ENCODE results near the gene NDRG4. TPM values are rescaled to one million over a fixed set of nuclear protein-coding genes. Genes with fewer than 3 reads are reported as not detected.

NDRG4 gene
- total and polyA plus RNA-seq, 2 experiments from 2014 or later, result 8.6 to 8.7 TPM

GRCh38 chr16:58511933-58512815 lies 12.2 kb downstream of the NDRG4 start:
- H3K36me3 ChIP-seq (replicated peaks; ENCODE audit: insufficient read depth, low read depth), result no peaks in the 10 kb centered on the region
- no peak overlapping the region for H3K27ac ChIP-seq
- no peaks in the 10 kb centered on the region for H3K9me3 ChIP-seq (ENCODE audit: low read depth)
- peaks cover 21% of the 10 kb centered on the region for H3K4me1 ChIP-seq (ENCODE audit: insufficient read depth)
- H2AFZ ChIP-seq, result no peak overlapping the region
- no peak overlapping the region for H3K4me3 ChIP-seq
- no peak overlapping the region for H3K4me2 ChIP-seq
- WGBS (ENCODE audit: low lambda C conversion rate, missing lambda C conversion rate), result 70% methylated on average over 17 of the region's 17 CpGs
- H3K27me3 ChIP-seq, result no peaks in the 10 kb centered on the region
- no peaks in the 10 kb centered on the region for H3K9me2 ChIP-seq (replicated peaks; ENCODE audit: insufficient read depth)
- peaks cover 7% of the 10 kb centered on the region for H4K20me1 ChIP-seq (ENCODE audit: insufficient read depth, poor library complexity, severe bottlenecking)
- peaks cover 2% of the 10 kb centered on the region for H3K79me2 ChIP-seq
- peak; percentile 80 for DNase-seq (ENCODE audit: low spot score)
- TF ChIP-seq CTCF (IDR thresholded peaks at IDR 0.05; ENCODE audit: poor library complexity) (peak; percentile 66), EZH2 (IDR thresholded peaks at IDR 0.05; ENCODE audit: borderline replicate concordance) (no peak)

DNA sequence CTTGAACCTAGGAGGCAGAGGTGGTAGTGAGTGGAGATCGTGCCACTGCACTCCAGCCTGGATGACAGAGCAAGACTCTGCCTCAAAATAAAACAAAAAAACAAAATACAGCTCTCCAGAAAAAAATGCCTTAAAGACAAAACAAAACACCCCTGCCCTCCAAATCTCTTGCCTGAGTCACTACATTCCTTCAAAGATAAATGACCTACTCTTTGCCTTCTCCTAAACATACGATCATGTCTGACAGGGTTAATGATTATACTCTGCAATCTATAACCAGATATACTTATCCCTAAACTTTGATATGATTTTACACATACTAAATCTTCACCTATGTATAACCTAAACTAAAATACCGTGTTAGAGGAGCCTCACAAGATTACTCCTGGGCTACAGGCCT lies 13.9 kb downstream of the NDRG4 start:
- peaks cover 7% of the 10 kb centered on the region for H4K20me1 ChIP-seq (ENCODE audit: insufficient read depth, poor library complexity, severe bottlenecking)
- DNase-seq (ENCODE audit: low spot score), result no peak
- H3K4me2 ChIP-seq, result peak overlapping the region; percentile 93
- H2AFZ ChIP-seq, result no peak overlapping the region
- H3K4me3 ChIP-seq, result no peak overlapping the region
- WGBS (ENCODE audit: low lambda C conversion rate, missing lambda C conversion rate), result 70% methylated on average over 3 of the region's 3 CpGs
- H3K4me1 ChIP-seq (ENCODE audit: insufficient read depth), result peaks cover 21% of the 10 kb centered on the region
- TF ChIP-seq EZH2phosphoT487 (IDR thresholded peaks at IDR 0.05; ENCODE audit: low read depth, severe bottlenecking, unreplicated experiment) (no peak), CTCF (IDR thresholded peaks at IDR 0.05; ENCODE audit: poor library complexity) (no peak), EZH2 (IDR thresholded peaks at IDR 0.05; ENCODE audit: borderline replicate concordance) (no peak)
- no peak overlapping the region for H3K27ac ChIP-seq
- peaks cover 2% of the 10 kb centered on the region for H3K79me2 ChIP-seq
- no peaks in the 10 kb centered on the region for H3K27me3 ChIP-seq
- no peaks in the 10 kb centered on the region for H3K36me3 ChIP-seq (replicated peaks; ENCODE audit: insufficient read depth, low read depth)
- H3K9me2 ChIP-seq (replicated peaks; ENCODE audit: insufficient read depth), result no peaks in the 10 kb centered on the region
- no peaks in the 10 kb centered on the region for H3K9me3 ChIP-seq (ENCODE audit: low read depth)

- no peaks in the 10 kb centered on the region for H3K27me3 ChIP-seq
- peaks cover 21% of the 10 kb centered on the region for H3K4me1 ChIP-seq (ENCODE audit: insufficient read depth)
- peak within 1 kb of the TSS; percentile 70 for H2AFZ ChIP-seq
- no peaks in the 10 kb centered on the region for H3K36me3 ChIP-seq (replicated peaks; ENCODE audit: insufficient read depth, low read depth)
- H4K20me1 ChIP-seq (ENCODE audit: insufficient read depth, poor library complexity, severe bottlenecking), result peaks cover 7% of the 10 kb centered on the region
- TF ChIP-seq EZH2 (IDR thresholded peaks at IDR 0.05; ENCODE audit: borderline replicate concordance) (no peak), CTCF (IDR thresholded peaks at IDR 0.05; ENCODE audit: poor library complexity) (no peak), EZH2phosphoT487 (IDR thresholded peaks at IDR 0.05; ENCODE audit: low read depth, severe bottlenecking, unreplicated experiment) (no peak)
- WGBS (ENCODE audit: low lambda C conversion rate, missing lambda C conversion rate), result 2% methylated on average over 77 of the region's 80 CpGs
- peaks cover 5% of the 10 kb centered on the region for H3K79me2 ChIP-seq
- H3K4me2 ChIP-seq, result peak within 1 kb of the TSS; percentile 93
- H3K27ac ChIP-seq, result peak within 1 kb of the TSS; percentile 81
- no peaks in the 10 kb centered on the region for H3K9me2 ChIP-seq (replicated peaks; ENCODE audit: insufficient read depth)
- H3K9me3 ChIP-seq (ENCODE audit: low read depth), result no peaks in the 10 kb centered on the region
- peak; percentile 93 for DNase-seq (ENCODE audit: low spot score)
- peak within 1 kb of the TSS; percentile 69 for H3K4me3 ChIP-seq
Observed at GRCh38 chr16:58515125-58515870, 15.4 kb downstream of the NDRG4 start, which contains the start of gene SETD6. SETD6 (plus strand) TSS chr16:58515517; CDS start chr16:58515538, 21 bp downstream.

Data from hepatocyte (in vitro differentiated cells).